GM19467 (cell line): ENCODE results near the gene CTSW.

Experiments
- ATAC-seq: cut with Tn5 transposase; IDR thresholded peaks from one replicate; pipeline ENCODE4 v1.9.1; 2021; ENCODE audit warnings: mild to moderate bottlenecking, moderate library complexity; ENCODE audit not compliant: unreplicated experiment

CTSW gene

GRCh38 chr11:65855927-65856363 lies 23.7 kb upstream of the CTSW start:
- no peak for ATAC-seq

GRCh38 chr11:65856689-65857499 lies 22.7 kb upstream of the CTSW start:
- ATAC-seq, result no peak

GRCh38 chr11:65857500-65857852 lies 22.2 kb upstream of the CTSW start:
- ATAC-seq, result peak; percentile 3

DNA sequence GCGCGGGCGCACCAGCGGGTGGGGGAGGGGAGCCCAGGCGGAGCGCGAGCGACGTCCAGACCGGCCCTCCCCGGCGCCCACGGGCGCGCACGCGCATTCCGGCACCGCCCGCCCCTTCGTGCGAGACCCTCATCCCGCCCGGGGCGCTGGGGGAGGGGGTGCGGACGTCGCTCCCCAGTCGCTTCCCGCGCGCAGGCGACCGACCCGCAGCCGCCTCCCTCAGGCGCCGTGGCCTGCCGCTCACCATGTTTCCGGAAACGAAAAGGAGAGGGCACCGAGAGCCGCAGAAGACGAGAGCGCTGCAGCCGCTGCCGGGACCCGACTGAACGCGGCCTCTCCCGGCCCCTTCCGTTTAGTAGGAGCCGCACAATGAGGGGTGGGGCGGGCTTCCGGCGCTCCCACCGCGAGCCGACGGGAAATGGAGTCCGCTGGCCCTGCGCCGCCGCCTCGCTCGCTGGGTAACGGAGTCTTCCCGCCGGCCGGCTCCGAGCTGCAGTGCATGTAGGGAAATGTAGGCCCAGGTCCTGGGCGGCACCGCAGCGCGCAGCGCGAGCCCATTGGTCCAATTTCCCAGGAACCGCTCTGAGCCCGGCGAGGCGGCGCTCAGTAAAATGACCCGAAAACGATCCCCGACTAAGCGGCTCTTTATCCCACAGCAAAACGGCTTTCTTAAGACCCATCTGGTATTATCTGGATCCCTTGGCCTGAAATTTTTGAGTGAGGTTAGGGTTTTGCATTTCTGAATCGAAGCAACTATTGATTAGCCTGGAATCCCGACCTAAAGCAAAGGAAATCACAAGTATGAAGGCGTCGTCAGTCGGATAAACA lies 21.6 kb upstream of the CTSW start, which contains the start of gene CFL1:
CFL1 (minus strand) TSS at position 328 of the 828 bp plus-strand sequence; CDS start at position 247, 81 bp downstream.
- ATAC-seq, result peak; percentile 44

DNA sequence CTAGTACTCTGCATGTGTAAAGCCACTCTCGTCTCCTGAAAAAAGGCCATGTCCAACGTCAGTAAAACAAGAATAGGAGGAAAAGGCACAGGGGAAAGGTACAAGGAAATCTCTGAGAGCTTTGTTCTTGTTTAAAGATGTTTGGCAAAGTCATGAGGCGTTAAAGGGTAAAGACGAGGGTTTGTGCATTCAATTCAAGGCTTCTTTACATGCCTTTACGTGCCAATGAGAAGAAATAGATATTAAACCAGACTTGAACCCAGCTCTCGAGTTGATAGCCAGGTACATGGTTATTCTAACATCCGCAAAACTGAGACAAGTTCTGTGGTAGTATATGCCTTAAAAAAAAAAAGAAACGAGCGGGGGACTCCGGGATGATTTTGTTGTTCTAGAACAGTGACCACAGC lies 21.0 kb upstream of the CTSW start:
- no peak for ATAC-seq

GRCh38 chr11:65859095-65859811 lies 20.4 kb upstream of the CTSW start:
- peak; percentile 40 for ATAC-seq

- ATAC-seq, result no peak
These were observed 19.8 kb upstream of the CTSW start for GRCh38 chr11:65859812-65860277.

GRCh38 chr11:65860278-65861164 lies 19.1 kb upstream of the CTSW start, which contains the start of gene MUS81:
TSS of gene MUS81 (plus strand) at chr11:65860433. CDS start at chr11:65860754, 321 bp downstream.
- no peak for ATAC-seq

DNA sequence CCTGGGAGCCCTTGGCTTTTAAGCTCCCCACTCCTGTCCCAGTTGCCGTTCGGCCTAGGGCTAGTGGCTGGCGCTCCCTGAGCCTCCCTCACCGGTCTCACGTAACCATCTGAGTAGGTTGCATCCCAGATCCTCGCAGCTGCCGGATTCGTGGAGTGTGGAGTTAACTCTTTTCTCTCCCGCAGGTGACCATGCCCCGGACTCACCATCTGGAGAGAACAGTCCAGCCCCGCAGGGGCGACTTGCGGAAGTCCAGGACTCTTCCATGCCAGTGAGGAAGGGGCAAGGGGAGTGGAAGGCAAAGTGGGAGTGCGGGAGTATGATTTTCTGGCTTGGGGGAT lies 18.5 kb upstream of the CTSW start:
- no peak for ATAC-seq

DNA sequence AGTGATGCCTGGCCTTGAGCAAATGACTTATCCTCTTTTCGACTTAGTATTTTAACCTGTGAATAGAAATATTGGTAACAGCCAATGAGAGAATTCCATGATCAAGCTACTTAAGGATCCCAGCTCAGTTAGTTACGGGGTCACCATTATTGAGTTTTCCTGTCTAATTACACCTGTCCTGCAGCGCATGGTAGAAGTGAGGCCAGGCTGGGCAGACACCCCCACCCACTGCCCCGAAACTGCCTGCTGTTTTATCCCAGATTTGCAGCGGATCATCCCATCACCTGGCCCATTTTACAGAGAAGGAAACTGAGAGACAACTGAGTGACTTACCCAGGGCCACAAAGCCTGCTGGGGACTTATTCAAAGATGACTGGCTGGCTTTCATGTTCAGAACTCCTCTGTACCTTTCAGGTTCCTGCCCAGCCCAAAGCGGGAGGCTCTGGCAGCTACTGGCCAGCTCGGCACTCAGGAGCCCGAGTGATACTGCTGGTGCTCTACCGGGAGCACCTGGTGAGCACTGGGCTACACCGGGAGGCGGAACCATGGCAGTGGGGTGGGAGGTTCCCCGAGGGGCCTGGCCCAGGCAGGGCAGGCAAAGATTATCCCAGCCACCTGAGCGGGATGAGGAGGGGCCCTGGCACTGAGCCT lies 18.0 kb upstream of the CTSW start:
- ATAC-seq, result no peak

DNA sequence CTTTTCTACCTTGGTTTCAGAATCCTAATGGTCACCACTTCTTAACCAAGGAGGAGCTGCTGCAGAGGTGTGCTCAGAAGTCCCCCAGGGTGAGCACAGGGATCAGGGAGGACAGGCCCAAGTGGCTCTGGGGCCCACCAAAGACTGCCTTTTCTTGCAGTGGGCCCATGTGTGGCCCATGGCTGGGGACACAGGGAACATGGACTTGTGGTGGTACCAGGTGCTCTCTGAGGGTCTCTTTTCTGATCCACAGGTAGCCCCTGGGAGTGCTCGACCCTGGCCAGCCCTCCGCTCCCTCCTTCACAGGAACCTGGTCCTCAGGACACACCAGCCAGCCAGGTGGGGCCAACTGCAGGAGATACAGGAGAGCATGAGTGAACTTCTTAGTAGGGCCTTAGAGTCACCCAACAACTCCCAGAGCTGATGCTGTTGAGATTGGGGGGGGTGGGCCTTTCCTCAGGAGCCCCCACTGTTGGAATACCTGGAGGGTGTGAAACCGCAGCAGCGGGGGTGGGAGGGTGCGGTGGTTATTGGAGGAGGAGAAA lies 17.4 kb upstream of the CTSW start:
- no peak for ATAC-seq

- ATAC-seq, result no peak
These were observed 16.4 kb upstream of the CTSW start for GRCh38 chr11:65862941-65863888.

DNA sequence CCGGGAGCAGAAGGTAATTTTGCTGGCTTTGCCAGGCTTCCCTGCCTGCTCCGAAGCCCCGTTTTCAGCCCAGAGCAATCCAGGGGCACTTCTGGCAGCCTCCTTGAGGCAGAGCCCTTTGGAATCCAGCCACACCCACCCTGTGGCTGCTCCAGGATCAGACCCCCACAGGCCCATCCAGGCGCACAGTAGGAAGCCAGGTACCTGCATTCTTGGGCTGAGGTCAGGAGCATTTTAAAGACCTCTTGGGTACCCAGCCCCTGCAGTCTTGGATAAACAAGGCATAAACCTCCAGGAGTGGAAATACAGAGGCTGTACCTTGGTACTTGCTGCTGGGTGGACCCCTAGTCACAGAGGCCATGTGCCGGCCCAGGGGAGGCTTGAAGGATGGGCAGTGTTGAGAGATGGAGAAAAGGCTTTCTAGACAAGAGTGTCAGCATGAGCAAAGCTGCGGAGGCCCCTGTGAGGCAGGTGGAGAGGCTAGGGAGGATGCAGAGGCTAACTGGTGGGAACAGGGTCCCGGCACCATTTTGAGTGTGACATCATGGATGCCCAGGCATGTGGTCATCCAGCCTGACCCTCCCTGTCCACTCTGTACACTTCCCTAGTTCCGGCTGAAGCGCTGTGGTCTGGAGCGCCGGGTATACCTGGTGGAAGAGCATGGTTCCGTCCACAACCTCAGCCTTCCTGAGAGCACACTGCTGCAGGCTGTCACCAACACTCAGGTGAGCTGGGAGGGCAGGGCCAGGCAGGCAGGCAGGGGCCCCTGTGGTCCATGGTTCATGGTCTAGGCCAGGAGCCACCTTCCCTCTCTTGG lies 15.5 kb upstream of the CTSW start:
- no peak for ATAC-seq

DNA sequence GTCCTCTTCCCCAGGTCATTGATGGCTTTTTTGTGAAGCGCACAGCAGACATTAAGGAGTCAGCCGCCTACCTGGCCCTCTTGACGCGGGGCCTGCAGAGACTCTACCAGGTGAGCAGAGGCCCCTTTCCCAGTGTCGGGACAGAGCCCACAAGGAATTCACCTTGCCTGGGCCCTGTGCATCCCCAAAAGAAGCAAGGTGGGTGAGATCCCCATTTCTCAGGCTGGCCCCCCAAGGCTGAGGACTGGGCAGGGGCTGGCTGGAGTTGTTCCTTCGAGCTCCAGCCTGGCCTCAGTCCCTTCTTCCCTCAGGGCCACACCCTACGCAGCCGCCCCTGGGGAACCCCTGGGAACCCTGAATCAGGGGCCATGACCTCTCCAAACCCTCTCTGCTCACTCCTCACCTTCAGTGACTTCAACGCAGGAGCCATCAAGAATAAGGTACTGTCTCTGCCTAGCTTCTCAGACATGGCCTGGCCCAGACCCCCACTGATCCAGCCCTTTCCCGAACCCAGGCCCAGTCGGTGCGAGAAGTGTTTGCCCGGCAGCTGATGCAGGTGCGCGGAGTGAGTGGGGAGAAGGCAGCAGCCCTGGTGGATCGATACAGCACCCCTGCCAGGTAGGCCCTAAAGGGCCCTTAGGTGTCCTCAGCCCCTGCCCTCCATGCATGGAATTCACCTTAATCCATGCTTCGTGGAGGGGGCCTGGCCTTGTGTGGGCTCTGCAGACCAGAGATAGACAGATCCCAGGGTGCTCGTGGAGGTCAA lies 14.7 kb upstream of the CTSW start:
- ATAC-seq, result no peak

- no peak for ATAC-seq
These were observed 14.0 kb upstream of the CTSW start for GRCh38 chr11:65865550-65866172.
